HG03175 (cell line): ENCODE results near the gene SUMO1.
"Not testable (repeated sequence)": the region's sequence is repeated elsewhere in the genome, so short reads cannot be mapped to it uniquely, and the experiment has no call there.

Source experiments
- ATAC-seq: cut with Tn5 transposase; IDR thresholded peaks from one replicate; pipeline ENCODE4 v1.9.1; 2021; ENCODE audit warnings: mild to moderate bottlenecking, moderate library complexity; ENCODE audit not compliant: unreplicated experiment

The SUMO1 gene

DNA sequence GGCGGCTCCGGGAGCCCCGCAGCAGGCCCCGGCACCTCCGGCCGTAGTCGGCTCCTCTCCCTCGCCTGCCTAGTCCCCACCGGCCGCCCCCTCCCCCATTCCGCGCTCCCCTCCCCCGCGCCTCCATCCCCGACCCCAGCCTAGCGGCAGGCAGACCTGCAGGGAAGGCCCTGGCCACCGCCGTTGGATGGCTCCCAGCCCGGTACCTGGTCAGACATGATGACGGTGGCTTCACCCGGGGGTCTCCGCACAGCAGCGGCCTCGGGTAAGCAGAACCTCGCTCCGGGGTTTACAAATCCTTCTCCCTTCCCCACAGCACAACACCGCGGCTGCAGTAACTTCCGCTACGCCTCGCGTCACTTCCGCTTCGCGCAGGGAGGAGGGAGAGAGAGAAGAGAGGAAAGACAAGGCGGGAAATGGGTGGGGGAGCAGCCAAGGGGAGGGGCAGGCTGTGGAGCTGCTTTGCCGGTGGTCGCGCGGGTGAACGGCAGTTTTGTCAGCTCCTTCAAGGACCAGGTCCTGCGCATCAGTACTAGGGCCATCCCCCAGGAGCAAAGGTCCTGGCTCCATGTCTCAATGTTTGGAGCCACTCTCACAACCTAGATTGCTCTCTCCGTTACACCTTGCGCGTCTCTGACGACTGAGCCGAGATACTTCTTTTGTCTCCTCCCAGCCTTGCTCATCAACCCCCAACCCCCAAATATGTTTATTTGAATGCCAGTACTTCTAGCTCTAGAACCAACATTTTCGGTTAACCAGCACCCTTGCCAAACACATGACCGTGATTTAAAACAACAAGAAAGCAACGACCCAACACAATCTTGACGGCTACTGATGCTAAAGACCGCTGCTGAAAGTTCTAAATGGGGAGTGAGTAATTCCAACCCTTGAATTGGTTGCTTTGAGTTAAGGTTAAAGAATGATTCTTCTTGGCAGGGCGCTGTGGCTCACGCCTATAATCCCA lies at the start of gene SUMO1:
SUMO1 (minus strand) TSS at position 364 of the 964 bp plus-strand sequence; CDS start at position 218, 146 bp downstream.
- peak; percentile 96 for ATAC-seq

DNA sequence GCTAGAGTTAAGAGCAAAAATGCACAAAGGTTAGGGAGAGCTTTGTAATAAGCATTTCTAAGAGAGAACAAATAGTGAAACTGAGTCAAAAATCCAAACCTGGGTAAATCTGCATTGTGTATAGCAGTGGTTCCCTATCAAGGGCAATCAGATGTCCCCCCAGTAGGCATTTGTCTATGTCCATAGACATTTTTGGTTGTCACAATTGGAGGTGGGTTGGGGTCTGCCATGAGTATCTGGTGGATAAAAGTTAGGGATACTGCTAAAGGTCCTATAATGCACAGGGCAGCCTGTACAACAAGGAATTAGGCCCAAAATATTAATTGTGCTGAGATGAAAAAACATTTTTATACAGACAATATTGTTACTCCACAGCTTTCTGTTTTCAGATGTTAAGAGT lies 48.2 kb upstream of the SUMO1 start:
- no peak for ATAC-seq

- ATAC-seq, result no peak
These were observed 40.5 kb upstream of the SUMO1 start for GRCh38 chr2:202278944-202279343.

- ATAC-seq, result no peak
These were observed 39.8 kb upstream of the SUMO1 start for GRCh38 chr2:202278036-202278760.

DNA sequence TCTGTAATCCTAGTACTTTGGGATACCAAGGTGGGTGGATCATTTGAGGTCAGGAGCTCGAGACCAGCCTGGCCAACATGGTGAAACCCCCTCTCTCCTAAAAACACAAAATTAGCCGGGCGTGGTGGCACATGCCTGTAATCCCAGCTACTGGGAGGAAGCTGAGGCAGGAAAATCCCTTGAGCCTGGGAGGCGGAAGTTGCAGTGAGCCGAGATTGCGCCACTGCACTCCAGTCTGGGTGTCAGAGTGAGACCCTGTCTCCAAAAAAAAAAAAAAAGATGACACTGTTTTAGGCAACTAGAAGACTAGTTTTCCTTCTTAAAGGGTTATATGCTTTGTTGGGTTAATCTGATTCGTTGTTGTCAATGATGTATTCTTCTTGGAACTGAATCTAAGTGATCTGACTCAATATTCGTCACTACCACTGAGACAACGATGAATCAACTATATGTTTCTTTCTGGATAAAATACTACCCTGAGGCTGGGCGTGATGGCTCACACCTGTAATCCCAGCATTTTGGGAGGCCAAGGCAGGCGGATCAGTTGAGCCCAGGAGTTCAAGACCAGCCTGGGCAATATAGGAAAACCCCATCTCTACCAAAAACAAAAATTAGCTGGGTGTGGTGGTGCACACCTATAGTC lies 37.8 kb upstream of the SUMO1 start:
- ATAC-seq, result not testable (repeated sequence)

DNA sequence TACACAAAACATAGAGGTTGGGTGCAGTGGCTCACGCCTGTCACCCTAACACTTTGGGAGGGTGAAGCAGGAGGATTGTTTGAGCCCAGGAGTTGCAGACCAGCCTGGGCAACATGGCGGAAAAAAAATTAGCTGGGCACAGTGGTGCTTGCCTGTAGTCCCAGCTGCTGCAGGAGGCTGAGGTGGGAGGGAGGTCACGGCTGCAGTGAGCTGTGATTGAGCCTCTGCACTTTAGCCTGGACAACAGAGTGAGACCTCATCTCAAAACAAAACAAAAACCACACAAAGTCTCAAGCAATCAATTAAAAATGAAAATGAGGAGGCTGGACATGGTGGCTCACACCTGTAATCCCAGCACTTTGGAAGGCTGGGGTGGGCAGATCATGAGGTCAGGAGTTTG lies 32.1 kb upstream of the SUMO1 start:
- peak; percentile 26 for ATAC-seq

DNA sequence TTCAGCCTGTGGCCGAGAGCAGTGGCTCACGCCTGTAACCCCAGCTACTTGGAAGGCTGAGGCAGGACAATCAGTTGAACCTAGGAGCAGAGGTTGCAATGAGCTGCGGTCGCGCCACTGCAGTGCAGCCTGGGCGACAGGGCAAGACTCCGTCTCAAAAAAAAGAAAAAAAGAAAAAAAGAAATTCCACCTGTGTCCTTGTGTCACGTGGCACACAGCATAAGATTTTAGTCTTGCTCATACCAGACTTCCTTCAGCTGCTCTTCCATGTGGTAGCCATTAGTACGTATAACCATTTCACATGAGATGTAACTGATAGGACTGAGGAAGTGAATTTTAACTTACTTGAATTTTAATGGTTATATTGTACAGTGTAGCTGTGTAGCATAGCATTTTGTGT lies 31.2 kb upstream of the SUMO1 start:
- ATAC-seq, result no peak

- no peak for ATAC-seq
These were observed 29.1 kb upstream of the SUMO1 start for GRCh38 chr2:202267495-202267894.

GRCh38 chr2:202265467-202266277 lies 27.3 kb upstream of the SUMO1 start, which contains the start of gene NOP58:
TSS of gene NOP58 (plus strand) at chr2:202265763. CDS start at chr2:202265942, 179 bp downstream.
- ATAC-seq, result peak; percentile 87

GRCh38 chr2:202261531-202261930 lies 23.1 kb upstream of the SUMO1 start:
- no peak for ATAC-seq

- ATAC-seq, result no peak
These were observed 13.1 kb upstream of the SUMO1 start for GRCh38 chr2:202251494-202251893.

DNA sequence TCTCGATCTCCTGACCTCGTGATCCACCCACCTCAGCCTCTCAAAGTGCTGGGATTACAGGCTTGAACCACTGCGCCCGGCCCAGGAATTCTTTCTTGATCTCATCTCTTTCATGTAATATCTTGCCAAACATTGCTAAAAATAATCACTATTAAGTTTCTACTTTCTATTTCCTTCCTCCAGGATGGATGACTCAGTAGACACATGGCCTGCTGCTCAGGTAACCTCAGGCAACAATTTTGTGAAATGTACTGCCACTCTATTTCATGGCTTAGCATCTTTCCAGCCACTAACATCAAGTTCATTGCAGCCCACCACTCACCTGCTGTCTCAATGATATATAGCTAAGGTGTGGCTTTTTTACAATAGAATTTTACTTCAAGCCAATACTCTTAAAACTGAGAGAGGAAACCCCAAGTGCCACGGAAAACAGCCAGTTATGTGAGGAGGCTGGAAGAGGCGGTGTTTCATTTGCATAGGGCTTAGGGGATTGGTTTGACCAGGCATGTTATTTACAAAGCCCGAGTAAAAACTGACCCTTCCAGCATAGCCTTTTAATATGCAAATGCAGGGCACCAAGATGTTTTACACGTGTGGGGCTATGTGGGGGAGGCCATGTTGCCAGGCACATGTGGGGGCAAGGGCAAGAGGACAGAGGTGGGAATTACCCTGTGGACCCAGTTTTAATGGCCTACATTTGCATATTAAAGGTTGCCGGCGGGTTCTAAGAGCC lies 11.3 kb upstream of the SUMO1 start:
- no peak for ATAC-seq

GRCh38 chr2:202247710-202248109 lies 9.3 kb upstream of the SUMO1 start:
- not testable (repeated sequence) for ATAC-seq

- ATAC-seq, result peak; percentile 45
These were observed 587 bp downstream of the SUMO1 start for GRCh38 chr2:202237787-202238233.

DNA sequence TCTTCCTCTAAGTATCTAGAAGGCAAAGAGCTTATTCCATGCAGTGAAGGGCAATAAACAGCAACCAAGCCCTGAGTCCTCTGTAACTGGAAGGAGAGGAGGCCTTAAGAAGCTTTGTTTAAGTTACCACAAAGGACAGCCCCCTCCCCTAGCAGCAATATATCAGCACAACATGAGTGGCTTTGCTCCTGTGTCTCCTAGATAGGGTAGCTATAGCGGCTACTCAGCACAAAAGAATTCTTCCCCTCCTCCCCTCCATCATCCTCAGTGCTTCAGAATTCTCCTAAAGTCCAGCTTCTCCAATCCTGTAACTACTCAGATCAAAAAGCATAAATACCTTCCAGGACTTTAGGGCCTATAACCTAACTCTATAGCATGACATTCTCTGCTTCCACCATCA lies 16.5 kb downstream of the SUMO1 start:
- no peak for ATAC-seq

DNA sequence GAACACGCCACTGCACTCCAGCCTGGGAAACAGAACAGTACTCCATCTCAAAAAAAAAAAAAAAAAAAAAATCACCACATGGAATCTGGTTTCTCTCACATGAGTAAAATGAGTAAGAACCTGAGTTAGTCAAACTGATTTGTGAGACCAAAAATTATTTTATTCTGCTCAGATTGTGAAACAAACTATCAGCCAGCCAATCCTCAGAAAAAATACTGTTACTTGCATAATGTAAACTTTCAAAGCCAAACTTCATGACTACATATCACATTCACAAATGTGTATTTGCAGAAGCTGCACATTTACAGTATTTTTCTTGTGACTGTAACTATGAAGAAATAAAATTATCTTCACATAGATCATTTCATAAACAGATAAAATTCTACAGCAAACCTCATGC lies 23.2 kb downstream of the SUMO1 start:
- no peak for ATAC-seq

DNA sequence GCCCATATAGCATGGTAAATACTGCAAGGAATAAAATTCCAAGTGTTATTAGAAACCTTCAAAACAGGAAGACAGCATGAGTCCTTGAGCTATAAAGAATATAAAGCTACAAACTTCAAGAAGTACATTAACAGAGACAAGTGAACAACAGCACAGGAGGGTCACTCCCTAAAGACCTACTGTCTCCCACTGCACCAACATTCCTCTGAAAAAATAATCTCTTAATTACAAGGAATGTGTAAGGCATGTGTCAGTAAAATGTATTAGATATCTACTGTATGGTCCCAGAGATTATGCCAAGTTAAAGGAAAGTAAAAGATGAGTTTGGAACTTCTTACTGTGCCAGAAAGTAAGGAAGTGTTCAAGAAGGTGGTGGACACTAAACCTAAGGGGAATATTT lies 29.9 kb downstream of the SUMO1 start:
- ATAC-seq, result no peak

DNA sequence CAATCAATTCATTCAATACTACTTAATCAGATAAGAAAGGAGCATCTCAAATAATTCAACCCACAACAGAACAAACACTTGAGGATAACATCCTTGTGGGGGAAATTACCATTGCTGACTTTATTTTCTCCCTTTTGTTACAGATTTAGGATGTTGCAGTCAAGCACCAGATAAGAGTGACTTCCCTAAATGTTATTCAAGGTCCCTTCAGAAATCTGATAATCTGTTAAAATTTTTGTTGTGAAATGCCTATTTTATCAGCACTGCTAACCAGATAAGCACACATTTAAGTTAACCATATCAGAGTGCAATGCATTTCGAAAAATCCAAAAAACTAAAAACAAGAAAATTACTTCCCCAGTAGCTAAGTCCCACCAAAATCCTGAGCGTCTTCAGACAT lies 33.5 kb downstream of the SUMO1 start:
- ATAC-seq, result no peak

- no peak for ATAC-seq
These were observed 35.0 kb downstream of the SUMO1 start for GRCh38 chr2:202203348-202203747.
